A673 (cell line): ENCODE measurements around the gene FES. TPM values are rescaled to one million over a fixed set of nuclear protein-coding genes. Genes with fewer than 3 reads are reported as not detected.

Source experiments
- BruUV-seq: library from RNA; stranded (reverse); fragments of 400-500 nt; replicated peaks from 2 replicates; lab custom pipeline; 2021; lab: Mats Ljungman, UMichigan
- CTCF ChIA-PET: fragments of 300-600 bp; sonication (Branson Sonifier 250); formaldehyde crosslinking; loops from one replicate; lab custom pipeline; 2022; ENCODE audit warnings: antibody characterized with exemption; lab: Charles Lee
- POLR2A ChIA-PET: fragments of 300-600 bp; sonication (Branson Sonifier 250); formaldehyde crosslinking; loops from one replicate; lab custom pipeline; 2022; ENCODE audit warnings: antibody characterized with exemption; ENCODE audit not compliant: low non-redundant PET; lab: Charles Lee
- DNase-seq: peaks from one replicate; pipeline ENCODE4 v3.0.0-alpha.2; 2015; ENCODE audit warnings: low spot score
- H3K27ac ChIP-seq: fragments of 200-600 bp; sonication (generic); 2 replicates; pipeline ENCODE4 v1.5.1; 2016; ENCODE audit warnings: mixed run types, low read depth, mild to moderate bottlenecking, mixed read lengths, antibody characterized with exemption, low read length; ENCODE audit not compliant: poor library complexity, severe bottlenecking
- H3K27me3 ChIP-seq: fragments of 200-600 bp; sonication (generic); replicated peaks from 2 replicates; pipeline ENCODE4 v1.6.1; 2017; ENCODE audit warnings: mixed run types, low read depth, mild to moderate bottlenecking, mixed read lengths, antibody characterized with exemption, low read length; ENCODE audit not compliant: insufficient read depth, poor library complexity
- H3K36me3 ChIP-seq: fragments of 200-600 bp; sonication (generic); 2 replicates; pipeline ENCODE4 v1.6.1; 2016; ENCODE audit warnings: mixed run types, mild to moderate bottlenecking, mixed read lengths, antibody characterized with exemption, low read length; ENCODE audit not compliant: insufficient read depth, poor library complexity, severe bottlenecking
- H3K4me1 ChIP-seq: fragments of 200-600 bp; sonication (generic); 2 replicates; pipeline ENCODE4 v1.6.1; 2017; ENCODE audit warnings: mixed run types, mild to moderate bottlenecking, mixed read lengths, antibody characterized with exemption, low read length; ENCODE audit not compliant: insufficient read depth, poor library complexity, severe bottlenecking
- H3K4me3 ChIP-seq: fragments of 200-600 bp; sonication (generic); 2 replicates; pipeline ENCODE4 v1.5.1; 2016; ENCODE audit warnings: low read depth, mixed run types, mild to moderate bottlenecking, mixed read lengths, low read length; ENCODE audit not compliant: poor library complexity, severe bottlenecking
- H3K9me3 ChIP-seq: fragments of 200-600 bp; sonication (generic); 2 replicates; pipeline ENCODE4 v1.6.1; 2016; ENCODE audit warnings: mixed run types, low read depth, mild to moderate bottlenecking, mixed read lengths, antibody characterized with exemption, low read length; ENCODE audit not compliant: poor library complexity, severe bottlenecking
- EZH2 ChIP-seq: fragments of 200-600 bp; sonication (generic); IDR thresholded peaks from 2 replicates; pipeline ENCODE4 v1.6.1; 2017; ENCODE audit warnings: borderline replicate concordance, low read depth, mild to moderate bottlenecking, mixed read lengths, antibody characterized with exemption, low read length; ENCODE audit not compliant: poor library complexity, severe bottlenecking
- intact Hi-C: fragments of 100-400 bp; cut with micrococcal nuclease; formaldehyde crosslinking; loops from one replicate; pipeline ENCODE4 v1.10.0; 2022; ENCODE audit not compliant: unreplicated experiment
- total RNA-seq: library from RNA; stranded (reverse); gene quantifications from 2 replicates; pipeline ENCODE4 v1.2.3, GENCODE V29; 2021
- TF ChIP-seq, protein P1 (sequence below): fragments of 300-800, 200-600 bp; sonication (generic); conservative IDR thresholded peaks from 2 replicates; pipeline ENCODE4 v1.5.1; 2017; ENCODE audit warnings: low read depth, mild to moderate bottlenecking, antibody characterized with exemption, low read length, moderate library complexity, mixed read lengths

Gene FES
- total RNA-seq, 1 experiment from 2014 or later = 3.8 TPM

DNA sequence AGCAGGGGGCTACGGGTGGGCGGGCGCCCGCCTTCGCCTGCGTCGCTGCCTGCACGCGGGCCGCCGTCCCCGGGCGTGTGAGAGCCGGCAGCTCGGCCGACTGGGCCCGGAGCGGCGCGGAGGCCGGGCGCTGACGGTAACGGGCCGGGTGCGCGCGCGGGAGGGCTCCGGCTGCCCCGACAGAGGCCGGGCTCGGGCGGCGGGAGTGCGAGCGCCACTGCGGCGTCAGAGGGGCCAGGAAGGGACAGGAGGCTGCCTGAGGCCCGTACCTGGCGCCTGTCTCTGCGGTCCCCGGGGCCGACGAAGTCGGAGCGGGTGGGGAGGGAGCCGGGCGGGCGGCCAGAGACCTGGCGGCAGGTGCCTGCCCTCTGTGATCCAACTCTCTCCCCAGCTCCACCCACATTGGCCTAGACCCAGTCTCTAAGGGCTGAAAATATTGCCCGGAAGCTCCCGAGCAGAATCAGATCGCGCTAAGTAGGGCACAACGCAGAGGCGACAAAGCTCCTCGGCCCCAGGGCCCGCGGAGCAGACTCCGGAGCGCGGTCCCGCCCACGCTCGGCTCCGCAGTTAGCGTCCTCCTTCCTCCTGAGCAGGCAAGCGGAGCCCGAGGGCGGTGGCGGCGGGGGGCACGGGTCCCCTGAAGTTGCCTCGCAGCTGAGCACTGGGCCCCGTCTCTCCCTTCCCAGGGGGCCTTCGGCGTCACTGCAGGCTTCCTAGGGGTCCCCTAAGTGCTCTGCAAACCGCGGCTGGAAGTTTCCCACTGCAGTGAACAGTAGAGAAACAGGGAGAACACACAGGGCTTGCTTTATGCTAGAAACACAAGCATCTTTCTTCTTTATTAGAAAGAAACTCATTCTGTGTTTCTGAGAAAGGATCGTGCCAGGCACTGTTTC lies 18.8 kb downstream of the FES start, which contains the start of gene MAN2A2:
MAN2A2 (plus strand) TSS at position 463 of the 893 bp plus-strand sequence. CDS start 906 bp downstream, outside the sequence.
- ChIA-PET CTCF (interaction anchor here (0.5 to 2.0 kb wide), 4 partner anchors 29 to 370 kb away, joined by 3 to 11 read pairs (median 7); partner anchors contain the start of gene HDDC3), POLR2A (interaction anchor here (0.8 kb wide), 1 partner anchor 64 kb away, joined by 8 read pairs; no protein-coding TSS in a partner anchor)
- Histone ChIP-seq H3K27me3 (no peaks in the 10 kb centered on the region), H3K4me1 (peaks cover 10% of the 10 kb centered on the region), H3K36me3 (peaks cover 32% of the 10 kb centered on the region), H3K9me3 (no peaks in the 10 kb centered on the region), H3K27ac (peak within 1 kb of the TSS; percentile 92), H3K4me3 (peak within 1 kb of the TSS; percentile 69)
- TF ChIP-seq, protein P1, sequence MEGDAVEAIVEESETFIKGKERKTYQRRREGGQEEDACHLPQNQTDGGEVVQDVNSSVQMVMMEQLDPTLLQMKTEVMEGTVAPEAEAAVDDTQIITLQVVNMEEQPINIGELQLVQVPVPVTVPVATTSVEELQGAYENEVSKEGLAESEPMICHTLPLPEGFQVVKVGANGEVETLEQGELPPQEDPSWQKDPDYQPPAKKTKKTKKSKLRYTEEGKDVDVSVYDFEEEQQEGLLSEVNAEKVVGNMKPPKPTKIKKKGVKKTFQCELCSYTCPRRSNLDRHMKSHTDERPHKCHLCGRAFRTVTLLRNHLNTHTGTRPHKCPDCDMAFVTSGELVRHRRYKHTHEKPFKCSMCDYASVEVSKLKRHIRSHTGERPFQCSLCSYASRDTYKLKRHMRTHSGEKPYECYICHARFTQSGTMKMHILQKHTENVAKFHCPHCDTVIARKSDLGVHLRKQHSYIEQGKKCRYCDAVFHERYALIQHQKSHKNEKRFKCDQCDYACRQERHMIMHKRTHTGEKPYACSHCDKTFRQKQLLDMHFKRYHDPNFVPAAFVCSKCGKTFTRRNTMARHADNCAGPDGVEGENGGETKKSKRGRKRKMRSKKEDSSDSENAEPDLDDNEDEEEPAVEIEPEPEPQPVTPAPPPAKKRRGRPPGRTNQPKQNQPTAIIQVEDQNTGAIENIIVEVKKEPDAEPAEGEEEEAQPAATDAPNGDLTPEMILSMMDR = no peak
- intact Hi-C loops = loop anchor here (2.0 to 10.0 kb wide), 2 partner anchors 28 to 372 kb away; no protein-coding TSS in a partner anchor
- no TSS peak for BruUV-seq
- peak; percentile 80 for DNase-seq

GRCh38 chr15:90903733-90904536 lies 19.6 kb downstream of the FES start:
- Histone ChIP-seq H3K27me3 (no peaks in the 10 kb centered on the region), H3K36me3 (peaks cover 35% of the 10 kb centered on the region), H3K27ac (peak overlapping the region; percentile 92), H3K4me1 (peaks cover 10% of the 10 kb centered on the region), H3K4me3 (peak overlapping the region; percentile 69), H3K9me3 (no peaks in the 10 kb centered on the region)
- BruUV-seq = TSS peak; percentile 39
- POLR2A ChIA-PET = no interaction called here
- DNase-seq = peak; percentile 20
- intact Hi-C loops = loop anchor here (2.0 to 10.0 kb wide), 2 partner anchors 27 to 371 kb away; no protein-coding TSS in a partner anchor
- CTCF ChIA-PET = interaction anchor here (0.5 to 2.0 kb wide), 4 partner anchors 28 to 423 kb away, joined by 3 to 11 read pairs (median 6); partner anchors contain the start of gene HDDC3
- TF ChIP-seq, protein P1 = no peak
- TF ChIP-seq EZH2 = no peak

DNA sequence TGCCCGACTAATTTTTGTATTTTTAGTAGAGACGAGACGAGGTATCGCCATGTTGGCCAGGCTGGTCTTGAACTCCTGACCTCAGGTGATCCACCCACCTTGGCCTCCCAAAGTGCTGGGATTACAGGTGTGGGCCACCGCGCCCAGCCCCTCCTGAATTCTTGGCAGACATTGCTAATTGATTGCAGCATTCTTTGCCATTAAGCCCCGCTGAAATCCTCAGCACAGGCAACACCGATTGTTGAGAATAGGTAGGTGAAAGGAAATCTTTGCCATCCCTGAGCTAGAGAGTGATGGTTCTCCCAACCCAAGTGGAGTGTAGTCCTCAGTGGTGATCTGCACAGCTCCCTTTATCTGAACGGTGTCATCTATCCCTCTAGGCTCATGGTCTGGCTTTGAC lies 20.4 kb downstream of the FES start:
- peaks cover 10% of the 10 kb centered on the region for H3K4me1 ChIP-seq
- H3K27me3 ChIP-seq = no peaks in the 10 kb centered on the region
- no peak overlapping the region for H3K4me3 ChIP-seq
- no peaks in the 10 kb centered on the region for H3K9me3 ChIP-seq
- no peak overlapping the region for H3K27ac ChIP-seq
- POLR2A ChIA-PET = no interaction called here
- CTCF ChIA-PET = no interaction called here
- H3K36me3 ChIP-seq = peaks cover 40% of the 10 kb centered on the region
- intact Hi-C loops = loop anchor here (10.0 kb wide), 1 partner anchor 370 kb away; no protein-coding TSS in a partner anchor
- no peak for DNase-seq
- BruUV-seq = no TSS peak
- TF ChIP-seq, protein P1 = no peak
- no peak for TF ChIP-seq EZH2
